HCT116 (cell line): Measurements from ENCODE around the gene FBXO34.

ENCODE experiments used
- MAX ChIP-seq: IDR thresholded peaks from 2 replicates; pipeline ENCODE4 v1.6.1; 2012
- YY1 ChIP-seq: IDR thresholded peaks from 2 replicates; pipeline ENCODE4 v1.6.1; 2011; ENCODE audit warnings: low read length, low read depth, moderate library complexity, mild to moderate bottlenecking; ENCODE audit not compliant: insufficient replicate concordance; ENCODE audit errors: extremely low read depth
- TF ChIP-seq, protein P1 (sequence below), 3 experiments: fragments of 200-600 bp in 1 of 3; sonication (generic) in 1 of 3; IDR thresholded peaks in 2 of 3; conservative IDR thresholded peaks in 1 of 3; 2 replicates each; pipeline ENCODE4 v1.5.1; 2012 to 2017; ENCODE audit warnings: low read depth in 2 of 3, low read length in 2 of 3, antibody characterized with exemption in 1 of 3, borderline replicate concordance in 1 of 3, control low read depth in 1 of 3, mild to moderate bottlenecking in 1 of 3, mixed read lengths in 1 of 3, mixed run types in 1 of 3, moderate library complexity in 1 of 3; ENCODE audit not compliant: insufficient read depth in 1 of 3

DNA sequence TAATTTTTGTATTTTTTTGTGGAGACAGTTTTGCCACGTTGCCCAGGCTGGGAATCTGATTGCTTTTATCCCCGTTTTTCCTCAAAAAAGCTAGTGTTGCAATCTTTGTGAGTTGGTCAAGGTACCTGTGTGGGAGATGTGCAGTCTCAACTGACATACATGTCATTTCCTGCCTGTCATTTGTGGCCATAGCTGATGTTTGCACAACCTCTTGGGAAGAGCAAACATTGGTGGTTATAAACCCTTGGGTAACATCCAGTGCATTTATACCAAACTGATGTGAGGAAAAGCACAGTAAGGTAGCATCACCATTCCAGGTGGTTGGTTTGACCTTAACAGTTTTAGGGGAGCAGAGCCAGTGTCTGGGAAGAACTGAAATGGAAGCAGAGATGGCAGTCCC lies 85.7 kb downstream of the FBXO34 start:
- TF ChIP-seq YY1 (no peak), MAX (no peak)
- TF ChIP-seq, protein P1, sequence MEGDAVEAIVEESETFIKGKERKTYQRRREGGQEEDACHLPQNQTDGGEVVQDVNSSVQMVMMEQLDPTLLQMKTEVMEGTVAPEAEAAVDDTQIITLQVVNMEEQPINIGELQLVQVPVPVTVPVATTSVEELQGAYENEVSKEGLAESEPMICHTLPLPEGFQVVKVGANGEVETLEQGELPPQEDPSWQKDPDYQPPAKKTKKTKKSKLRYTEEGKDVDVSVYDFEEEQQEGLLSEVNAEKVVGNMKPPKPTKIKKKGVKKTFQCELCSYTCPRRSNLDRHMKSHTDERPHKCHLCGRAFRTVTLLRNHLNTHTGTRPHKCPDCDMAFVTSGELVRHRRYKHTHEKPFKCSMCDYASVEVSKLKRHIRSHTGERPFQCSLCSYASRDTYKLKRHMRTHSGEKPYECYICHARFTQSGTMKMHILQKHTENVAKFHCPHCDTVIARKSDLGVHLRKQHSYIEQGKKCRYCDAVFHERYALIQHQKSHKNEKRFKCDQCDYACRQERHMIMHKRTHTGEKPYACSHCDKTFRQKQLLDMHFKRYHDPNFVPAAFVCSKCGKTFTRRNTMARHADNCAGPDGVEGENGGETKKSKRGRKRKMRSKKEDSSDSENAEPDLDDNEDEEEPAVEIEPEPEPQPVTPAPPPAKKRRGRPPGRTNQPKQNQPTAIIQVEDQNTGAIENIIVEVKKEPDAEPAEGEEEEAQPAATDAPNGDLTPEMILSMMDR (IDR thresholded peaks at IDR 0.05 in 2 of 3, conservative IDR thresholded peaks at IDR 0.05 in 1 of 3; ENCODE audit: borderline replicate concordance in 1 of 3, insufficient read depth in 1 of 3, low read depth in 2 of 3, low read length in 2 of 3), result no peak
